HG02588 (cell line): ENCODE results near the gene GABRD.

Source experiments
- ATAC-seq: cut with Tn5 transposase; IDR thresholded peaks from one replicate; pipeline ENCODE4 v1.9.1; 2021; ENCODE audit warnings: mild to moderate bottlenecking, moderate library complexity; ENCODE audit not compliant: unreplicated experiment

GABRD gene

GRCh38 chr1:2052054-2052679 lies 33.0 kb downstream of the GABRD start:
- no peak for ATAC-seq

DNA sequence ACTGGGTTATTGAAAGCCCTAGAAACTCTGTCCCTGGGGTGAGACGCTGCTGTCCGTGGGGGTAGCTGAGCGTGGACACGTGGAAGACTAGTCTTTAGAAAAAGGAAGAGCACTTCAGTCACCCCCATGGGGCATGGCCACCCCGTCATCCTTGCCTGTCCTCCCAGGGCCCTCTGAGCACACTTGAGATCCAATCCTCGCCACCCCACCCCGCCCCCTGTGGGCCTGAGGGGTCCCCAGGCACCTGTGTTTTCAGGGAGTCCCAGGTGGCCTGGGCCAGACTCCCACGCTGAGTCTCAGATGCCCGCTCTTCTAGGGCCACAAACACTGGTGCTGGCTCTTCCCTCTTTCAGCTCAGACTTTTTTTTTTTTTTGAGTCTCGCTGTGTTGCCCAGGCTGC lies 33.6 kb downstream of the GABRD start:
- ATAC-seq: no peak

GRCh38 chr1:2053217-2053616 lies 34.1 kb downstream of the GABRD start:
- ATAC-seq: no peak

DNA sequence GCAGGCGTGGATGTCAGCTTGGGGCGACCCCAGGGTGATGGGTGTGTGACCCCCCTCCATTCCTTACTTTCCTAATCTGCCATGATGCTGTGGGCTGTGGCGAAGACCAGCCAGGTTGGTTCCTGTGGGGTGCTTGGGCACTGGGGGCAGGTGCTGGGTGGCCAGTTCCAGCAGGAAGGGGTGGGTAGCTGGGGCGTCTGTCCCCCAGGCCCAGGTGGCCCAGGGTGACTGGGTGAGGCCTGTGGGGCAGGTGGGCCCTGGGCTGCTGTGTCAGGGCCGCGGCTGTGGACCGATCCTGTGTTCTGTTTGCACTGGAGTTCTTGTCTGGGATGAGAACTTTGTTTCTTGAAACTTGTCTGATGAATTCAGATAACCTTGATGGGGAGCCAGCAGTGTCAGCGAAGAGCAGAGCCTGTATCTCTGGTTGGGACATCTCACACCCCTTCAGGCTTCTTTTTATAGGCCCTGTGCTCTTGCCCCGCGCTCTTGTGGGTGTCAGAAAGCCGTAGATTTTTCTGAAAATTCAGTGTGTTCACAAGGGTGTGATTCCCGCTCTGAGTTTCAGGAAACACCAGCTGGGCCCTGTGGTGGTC lies 34.7 kb downstream of the GABRD start:
- no peak for ATAC-seq

DNA sequence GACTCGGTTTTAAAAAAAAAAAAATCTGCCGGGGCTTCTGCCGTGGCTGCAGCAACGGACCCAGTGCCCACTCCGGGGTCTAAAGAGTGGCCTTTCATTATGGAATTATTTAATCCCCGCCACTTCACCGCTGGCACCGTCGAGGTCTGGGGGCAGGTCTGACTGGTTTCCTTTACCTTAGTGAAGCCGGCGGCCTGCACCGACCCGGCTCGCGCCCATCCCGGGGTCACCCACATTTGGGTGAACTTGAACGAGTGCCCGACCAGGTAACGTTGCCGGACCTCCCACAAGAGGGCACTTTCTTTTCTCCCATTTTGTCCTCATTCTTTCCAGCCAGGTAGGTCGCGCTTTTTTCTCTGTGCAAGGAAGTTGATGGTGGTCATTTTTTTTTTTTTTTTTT lies 35.4 kb downstream of the GABRD start:
- no peak for ATAC-seq

GRCh38 chr1:2055911-2056575 lies 36.9 kb downstream of the GABRD start:
- no peak for ATAC-seq

DNA sequence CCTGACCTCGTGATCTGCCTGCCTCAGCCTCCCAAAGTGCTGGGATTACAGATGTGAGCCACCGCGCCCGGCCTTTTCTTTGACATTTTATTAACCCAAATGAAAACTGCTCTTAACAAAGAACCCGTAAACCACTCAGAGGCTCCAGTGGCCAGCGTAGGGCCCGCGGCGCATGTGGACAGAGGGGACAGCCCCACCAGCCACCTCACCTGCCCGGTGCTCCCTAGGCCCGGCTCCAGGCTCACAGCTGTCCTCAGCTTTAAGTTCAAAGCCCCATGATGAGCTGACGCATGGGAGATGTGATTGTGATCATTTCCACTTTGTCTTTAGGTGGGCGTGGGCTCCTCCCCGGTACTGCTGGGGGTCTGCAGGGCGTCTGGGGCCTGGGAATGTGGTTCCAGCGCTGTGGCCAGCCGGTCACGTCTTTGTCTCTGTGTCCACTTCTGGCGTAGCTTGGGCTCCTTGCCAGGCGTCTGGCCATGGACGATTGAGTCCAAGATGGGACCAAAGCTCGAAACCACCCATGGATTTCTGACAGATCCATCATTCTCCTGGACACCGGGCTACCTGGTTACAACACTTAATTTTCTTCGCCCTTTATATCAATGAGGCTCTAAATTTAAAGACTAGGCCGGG lies 37.9 kb downstream of the GABRD start:
- ATAC-seq: no peak

DNA sequence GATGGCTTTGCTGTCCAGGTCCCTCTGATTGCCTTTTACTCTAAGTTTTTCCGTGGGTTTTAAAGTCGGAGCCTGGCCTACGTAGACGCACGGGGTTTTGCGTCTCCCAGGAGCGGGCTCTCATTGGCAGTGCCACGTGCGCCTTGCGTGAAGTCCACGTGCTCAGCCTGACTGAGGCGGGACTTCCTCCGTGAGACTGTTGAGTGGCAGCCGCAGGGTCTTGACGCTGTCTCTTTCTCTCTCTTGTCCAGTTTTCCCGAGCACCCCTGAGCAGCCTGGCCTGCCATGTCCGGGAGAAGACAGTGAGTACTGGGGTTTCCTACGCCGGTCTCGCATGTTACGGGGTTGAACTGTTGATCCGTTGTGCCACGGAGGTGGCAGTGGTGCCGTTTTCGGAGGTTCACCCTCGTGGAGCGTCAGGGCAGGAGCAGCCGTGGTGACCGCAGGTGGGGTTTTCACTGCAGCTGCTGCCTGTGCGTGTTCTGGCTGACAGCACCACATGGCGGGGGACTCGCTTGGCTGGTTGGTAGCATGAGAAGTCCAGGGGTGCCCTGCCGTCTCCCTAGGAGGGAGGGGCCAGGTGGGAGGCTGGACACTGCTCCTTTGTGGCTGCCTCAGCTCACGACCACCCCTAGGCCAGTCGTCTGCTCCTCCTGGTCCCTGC lies 40.3 kb downstream of the GABRD start:
- no peak for ATAC-seq

DNA sequence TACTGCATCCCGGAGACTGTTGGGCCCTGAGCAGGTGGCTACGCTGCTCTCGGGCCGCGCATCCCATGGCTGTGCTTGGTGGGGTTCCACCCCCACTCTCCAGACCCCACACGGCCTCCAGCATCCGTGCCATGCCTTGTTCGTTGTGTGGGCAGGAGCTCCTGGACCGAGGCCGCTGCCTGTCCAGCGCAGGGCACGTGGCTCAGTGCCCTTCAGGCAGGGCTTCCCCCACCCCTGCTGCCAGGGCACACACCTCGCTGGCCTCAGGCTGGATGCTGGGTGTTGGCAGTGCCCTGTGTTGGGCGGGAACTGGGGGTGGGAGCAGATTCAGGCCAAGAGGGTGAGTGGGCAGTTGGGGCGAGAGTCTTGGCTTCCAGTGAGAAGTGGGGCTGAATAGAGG lies 40.9 kb downstream of the GABRD start:
- ATAC-seq: no peak

- ATAC-seq: no peak
Observed at GRCh38 chr1:2060535-2060934, 41.4 kb downstream of the GABRD start.

GRCh38 chr1:2061065-2061778 lies 42.1 kb downstream of the GABRD start:
- ATAC-seq: no peak

DNA sequence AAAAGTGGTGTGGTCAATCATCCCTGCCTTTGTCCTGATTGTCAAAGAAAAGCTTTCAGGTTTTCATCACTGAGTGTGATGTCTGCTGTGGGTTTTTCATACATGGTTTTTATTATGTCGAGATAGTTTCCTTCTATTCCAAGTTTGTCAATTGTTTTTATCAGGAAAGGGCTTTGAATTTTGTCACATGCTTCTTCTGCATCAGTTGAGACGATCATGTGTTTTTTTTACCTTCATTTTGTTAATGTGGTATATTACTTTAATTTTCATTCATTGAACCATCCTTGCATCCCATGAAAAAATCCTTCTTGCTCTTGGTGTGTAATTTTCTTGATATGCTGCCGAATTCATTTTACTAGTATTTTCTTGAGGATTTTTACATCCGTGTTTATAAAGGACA lies 46.6 kb downstream of the GABRD start:
- ATAC-seq: no peak

- ATAC-seq: no peak
Observed at GRCh38 chr1:2067393-2067792, 48.2 kb downstream of the GABRD start.

DNA sequence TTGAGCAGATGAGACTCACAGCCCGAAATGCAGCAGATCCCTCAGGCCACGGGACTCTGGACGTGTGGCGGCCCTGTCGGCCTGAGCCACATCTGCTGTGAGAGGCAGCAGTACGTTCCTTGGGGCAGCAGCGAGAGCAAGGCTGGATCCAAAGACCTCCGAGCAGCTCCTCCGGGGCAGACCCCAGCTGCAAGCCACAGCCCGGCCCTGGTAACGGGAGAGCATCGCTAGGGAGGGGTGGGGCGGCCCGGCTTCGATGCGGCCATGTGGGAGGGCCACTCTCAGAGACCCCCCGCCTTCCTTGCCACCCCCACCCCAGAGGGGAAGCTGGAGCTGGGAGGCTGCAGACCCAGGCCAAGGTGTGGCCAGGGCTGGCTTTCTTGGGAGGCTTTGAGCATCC lies 48.8 kb downstream of the GABRD start:
- ATAC-seq: no peak

DNA sequence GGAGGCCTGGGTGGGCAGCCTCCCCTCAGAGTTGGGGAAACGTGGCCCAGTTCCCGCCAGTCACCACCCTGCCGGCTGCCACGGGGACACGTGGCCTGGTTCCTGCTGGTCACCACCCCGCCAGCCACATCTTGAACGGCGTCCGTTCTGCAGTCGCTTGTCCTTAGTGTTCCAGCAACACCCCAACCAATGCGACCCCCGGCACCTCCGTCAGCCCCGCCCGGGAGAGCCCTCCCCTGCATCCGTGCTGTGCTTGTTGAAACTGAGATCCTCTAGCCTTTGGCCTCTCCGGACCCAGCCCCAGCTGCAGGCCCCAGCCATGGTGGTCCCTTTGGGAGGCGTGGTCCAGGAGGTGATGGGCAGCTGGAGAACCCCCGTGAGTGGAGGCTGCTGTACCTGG lies 49.8 kb downstream of the GABRD start:
- ATAC-seq: no peak

- ATAC-seq: no peak
Observed at GRCh38 chr1:2070016-2070415, 50.9 kb downstream of the GABRD start.

DNA sequence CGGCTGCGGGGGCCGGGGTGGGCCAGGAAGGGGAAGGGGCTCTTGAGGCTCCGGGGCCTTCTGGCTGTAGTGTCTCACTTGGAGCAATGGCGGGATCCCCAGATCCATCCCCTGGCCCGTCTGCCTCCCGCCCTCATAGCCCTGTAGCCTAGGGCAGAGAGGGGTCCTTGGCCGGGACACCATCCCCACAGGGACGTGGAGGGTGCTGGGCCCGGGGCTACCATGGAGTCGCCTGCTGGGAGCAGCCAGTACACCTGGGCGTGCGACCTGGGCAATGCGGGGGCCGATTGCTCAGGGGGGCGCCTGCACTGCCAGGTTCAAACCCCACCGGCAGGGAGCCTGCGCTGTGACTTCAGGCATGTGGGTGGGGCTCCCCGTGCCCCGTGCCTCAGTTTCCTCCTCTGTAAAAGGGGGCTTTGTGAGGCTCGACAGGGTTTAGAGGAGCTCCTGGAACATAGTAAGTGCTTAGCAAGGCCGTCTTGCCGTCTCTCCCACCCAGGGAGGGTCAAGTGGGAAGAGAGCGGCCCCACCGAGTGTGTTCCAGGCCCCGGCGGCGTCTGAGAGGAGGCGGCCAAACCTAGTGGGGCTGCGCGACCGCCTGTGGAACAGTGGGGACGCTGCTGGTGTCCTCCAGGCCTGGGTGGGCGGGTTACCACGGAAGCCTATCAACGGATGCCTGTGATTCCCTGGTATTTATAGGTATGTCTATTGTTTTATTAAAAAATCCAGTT lies 51.8 kb downstream of the GABRD start:
- no peak for ATAC-seq

DNA sequence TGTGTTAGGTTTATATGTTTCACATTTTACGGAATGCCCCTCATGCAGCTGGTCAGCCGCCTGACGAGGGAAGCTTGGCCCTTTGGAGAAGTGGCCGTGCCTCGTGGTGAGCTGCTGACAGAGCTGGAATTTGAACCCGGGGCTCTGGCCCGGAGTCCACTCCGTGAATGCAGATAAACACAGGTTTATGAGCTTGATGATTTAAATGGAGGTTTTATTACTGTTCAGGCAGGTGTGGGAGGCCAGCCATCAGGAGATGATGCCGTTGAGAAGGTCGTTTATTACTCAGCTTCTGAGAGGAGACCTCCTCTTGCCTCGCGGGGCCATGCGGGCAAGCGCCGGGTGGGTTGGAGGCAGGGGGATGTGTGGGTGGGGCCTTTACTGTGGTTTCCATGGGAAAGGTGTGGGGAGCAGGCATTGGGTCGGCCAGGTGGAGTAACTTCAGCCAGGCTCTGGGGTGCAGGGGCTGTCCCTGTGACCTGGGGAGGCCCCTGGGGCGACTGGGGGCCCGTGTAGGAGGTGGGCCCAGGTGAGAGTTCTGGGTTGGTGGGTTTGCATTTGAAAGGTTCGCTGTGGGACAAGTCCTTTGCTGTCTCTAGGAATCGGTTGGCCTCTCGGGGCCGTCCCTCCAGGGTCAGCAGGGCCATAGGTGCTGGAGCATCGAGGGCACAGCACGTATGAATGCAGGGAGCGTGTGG lies 53.1 kb downstream of the GABRD start:
- ATAC-seq: no peak

GRCh38 chr1:2072891-2073290 lies 53.7 kb downstream of the GABRD start:
- no peak for ATAC-seq
